SHP77 (cell line): ENCODE measurements around the gene YWHAH.
"Not testable (repeated sequence)": the region's sequence is repeated elsewhere in the genome, so short reads cannot be mapped to it uniquely, and the experiment has no call there.

Experiments used
- DNase-seq, 2 experiments: peaks; one replicate each; lab custom pipeline; 2025; lab: John Stamatoyannopoulos, UW

YWHAH gene

DNA sequence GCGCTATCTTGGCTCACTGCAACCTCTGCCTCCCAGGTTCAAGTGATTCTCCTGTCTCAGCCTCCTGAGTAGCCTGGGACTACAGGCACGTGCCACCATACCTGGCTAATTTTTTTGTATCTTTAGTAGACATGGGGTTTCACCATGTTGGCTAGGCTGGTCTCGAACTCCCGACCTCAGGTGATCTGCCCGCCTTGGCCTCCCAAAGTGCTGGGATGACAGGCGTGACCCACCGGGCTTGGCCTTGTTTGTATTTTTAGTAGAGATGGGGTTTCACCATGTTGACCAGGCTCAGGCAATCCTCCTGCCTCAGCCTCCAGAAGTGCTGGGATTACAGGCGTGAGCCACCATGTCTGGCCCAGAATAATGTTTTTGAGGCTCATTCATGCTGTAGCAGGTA lies 37.6 kb downstream of the YWHAH start:
- not testable (repeated sequence) for DNase-seq

- no peak for DNase-seq
Measured at GRCh38 chr22:31983911-31984656, 39.7 kb downstream of the YWHAH start.

GRCh38 chr22:31987218-31987617 lies 42.9 kb downstream of the YWHAH start:
- no peak for DNase-seq

DNA sequence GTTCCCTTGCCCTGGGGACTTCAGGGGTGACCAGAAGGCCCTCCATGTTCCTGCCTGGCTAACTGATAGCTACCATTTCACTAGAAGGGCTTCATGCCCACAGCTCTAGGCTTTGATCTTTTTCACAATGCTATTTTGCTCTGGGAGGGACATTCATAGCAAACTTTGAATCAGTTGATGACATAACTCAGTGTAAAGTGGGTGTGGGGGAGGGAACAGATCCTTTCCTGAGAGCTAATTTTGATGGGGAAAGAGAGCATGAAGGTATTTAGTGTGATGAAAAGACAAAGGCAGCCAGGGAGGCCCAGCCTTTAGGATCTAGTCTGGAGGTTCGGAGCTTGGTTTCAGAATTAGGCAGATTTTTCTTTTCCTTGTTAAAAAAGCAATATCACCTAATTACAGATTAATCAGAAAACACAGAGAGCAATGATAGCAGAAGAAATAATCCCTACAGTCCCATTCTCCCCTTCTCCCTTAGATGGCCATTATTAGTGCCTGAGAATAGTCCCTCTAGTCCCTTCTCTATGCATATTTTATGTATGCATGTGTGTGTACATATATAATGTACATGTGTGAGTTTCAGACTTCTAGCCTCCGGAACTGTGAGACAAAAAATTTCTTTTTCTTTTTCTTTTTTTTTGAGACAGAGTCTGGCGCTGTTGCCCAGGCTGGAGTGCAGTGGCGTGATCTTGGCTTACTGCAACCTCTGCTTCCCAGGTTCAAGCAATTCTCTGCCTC lies 46.9 kb downstream of the YWHAH start:
- no peak for DNase-seq

DNA sequence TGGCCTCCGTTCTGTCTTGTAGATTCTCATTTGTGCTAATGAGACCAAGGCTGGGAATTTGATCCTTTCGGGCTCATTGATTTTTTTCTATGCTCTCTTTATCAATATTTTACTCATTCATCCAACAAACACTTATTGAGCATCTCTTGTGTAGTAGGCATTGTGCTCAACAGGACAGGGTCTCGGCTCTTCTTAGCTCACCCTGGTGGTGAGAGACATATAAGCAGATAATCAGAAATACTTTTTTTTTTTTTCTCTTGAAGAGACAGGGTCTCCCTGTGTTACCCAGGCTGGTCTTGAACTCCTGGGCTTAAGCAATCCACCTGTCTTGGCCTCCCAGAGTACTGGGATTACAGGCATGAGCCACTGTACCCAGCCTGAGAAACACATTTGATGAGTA lies 50.7 kb downstream of the YWHAH start:
- DNase-seq = no peak

- no peak for DNase-seq
Measured at GRCh38 chr22:31995807-31996206, 51.5 kb downstream of the YWHAH start.

DNA sequence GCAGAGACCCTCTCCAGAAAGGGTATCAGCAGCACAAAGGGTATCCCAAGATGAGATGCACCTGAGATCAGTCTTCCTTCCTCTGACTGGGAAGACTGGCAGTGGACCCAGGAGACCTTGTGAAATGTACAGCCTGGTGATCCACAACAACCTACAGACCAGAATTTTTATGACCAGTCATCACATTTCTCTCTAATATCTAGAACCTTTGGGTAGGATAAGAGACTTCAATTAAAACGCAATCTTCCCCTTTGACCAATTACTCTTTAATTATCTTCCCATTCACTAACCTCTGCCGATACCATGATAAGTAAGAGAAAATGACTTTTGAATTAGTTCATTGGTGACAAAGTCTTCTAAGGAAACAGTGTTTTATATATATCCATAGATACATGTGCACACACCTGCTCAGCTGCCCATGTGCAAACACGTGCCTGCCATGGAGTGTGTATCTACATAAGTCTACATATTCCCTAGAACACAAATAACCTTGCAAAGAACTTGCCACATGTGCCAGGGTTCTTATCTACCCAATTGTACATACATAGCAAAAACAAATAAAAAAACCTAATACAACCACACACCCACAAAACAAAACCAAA lies 54.5 kb downstream of the YWHAH start:
- DNase-seq = no peak

GRCh38 chr22:32000181-32000580 lies 55.8 kb downstream of the YWHAH start:
- DNase-seq = no peak

GRCh38 chr22:32005453-32005852 lies 61.1 kb downstream of the YWHAH start:
- no peak for DNase-seq
